Spleen (tissue), 7 donors: ENCODE results near the gene C12orf42.

Source experiments
- CTCF ChIP-seq, 11 experiments: fragments of 200-600 bp in 7 of 11; fragments of 450-650 bp in 4 of 11; sonication (generic) in 4 of 11; IDR thresholded peaks in 8 of 11; conservative IDR thresholded peaks in 3 of 11; 1 replicate in 7 of 11; 2 replicates in 4 of 11; pipeline versions ENCODE4 v1.4.0 to v1.8.0; 2016 to 2021; ENCODE audit warnings: antibody characterized with exemption in 11 of 11, inconsistent platforms in 4 of 11, mild to moderate bottlenecking in 1 of 11
- POLR2A ChIP-seq, 3 donors: fragments of 450-650 bp; IDR thresholded peaks; one replicate each; pipeline ENCODE4 v1.5.1; 2017; ENCODE audit warnings: antibody characterized with exemption in 3 of 3, mild to moderate bottlenecking in 1 of 3
- POLR2AphosphoS5 ChIP-seq, 3 donors: sonication (generic); formaldehyde crosslinking; IDR thresholded peaks; one replicate each; pipeline ENCODE4 v1.5.1; 2017; ENCODE audit warnings: antibody characterized with exemption in 3 of 3
- donor health status: DM: no; HTN: no; CAD: no; lungs with moderate emphysema.
- donor health status: DM: no; HTN: no; CAD: no.
- donor health status: DM: no; HTN: no; CAD: no.

DNA sequence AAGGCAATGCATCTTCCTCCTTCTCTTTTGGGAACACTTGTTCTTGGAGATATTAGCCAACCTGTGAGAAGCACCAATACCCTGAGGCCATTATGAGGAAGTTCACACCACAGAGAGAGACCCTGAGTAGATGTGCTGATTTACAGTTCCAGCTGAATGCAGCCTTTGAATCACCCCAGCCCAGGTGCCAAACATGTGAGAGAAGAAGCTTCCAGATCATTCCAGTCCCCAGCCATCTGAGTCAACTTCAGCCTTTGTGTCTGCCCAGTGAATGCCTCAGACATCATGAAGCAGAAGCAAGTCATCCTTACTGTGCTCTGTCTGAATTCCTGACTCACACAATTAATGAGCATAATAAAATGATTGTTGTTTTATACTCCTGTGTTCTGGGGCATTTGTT is 25.1 kb downstream of the C12orf42 start:
- TF ChIP-seq CTCF (IDR thresholded peaks at IDR 0.05 in 8 of 11, conservative IDR thresholded peaks at IDR 0.05 in 3 of 11), result no peak
- TF ChIP-seq POLR2AphosphoS5 (IDR thresholded peaks at IDR 0.05), result no peak
- no peak for TF ChIP-seq POLR2A (IDR thresholded peaks at IDR 0.05)
